HG03457 (cell line): Measurements from ENCODE around the gene CAMSAP1.

Experiments
- ATAC-seq: cut with Tn5 transposase; IDR thresholded peaks from one replicate; pipeline ENCODE4 v1.9.1; 2021; ENCODE audit warnings: moderate number of reproducible peaks; ENCODE audit not compliant: unreplicated experiment

CAMSAP1 gene

DNA sequence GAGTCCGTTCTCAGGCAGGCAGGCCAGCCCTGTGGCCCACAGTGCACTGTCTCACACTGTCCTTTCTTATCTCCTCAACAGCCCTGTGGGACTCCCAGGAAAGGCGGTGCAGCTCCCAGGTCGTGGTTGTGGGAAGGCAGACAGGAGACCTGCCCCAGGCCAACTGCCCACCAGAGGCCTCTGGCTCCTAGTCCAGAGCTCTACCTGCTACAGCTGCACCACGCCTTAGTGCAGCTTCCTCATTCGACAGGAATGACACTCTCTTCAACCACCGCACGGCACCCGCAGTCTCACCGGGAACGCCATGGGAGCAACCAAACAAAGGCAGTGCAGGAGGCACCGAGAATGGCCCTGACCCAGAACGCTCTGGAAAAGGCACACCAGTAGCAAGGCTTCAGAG lies 25.3 kb downstream of the CAMSAP1 start:
- no peak for ATAC-seq

DNA sequence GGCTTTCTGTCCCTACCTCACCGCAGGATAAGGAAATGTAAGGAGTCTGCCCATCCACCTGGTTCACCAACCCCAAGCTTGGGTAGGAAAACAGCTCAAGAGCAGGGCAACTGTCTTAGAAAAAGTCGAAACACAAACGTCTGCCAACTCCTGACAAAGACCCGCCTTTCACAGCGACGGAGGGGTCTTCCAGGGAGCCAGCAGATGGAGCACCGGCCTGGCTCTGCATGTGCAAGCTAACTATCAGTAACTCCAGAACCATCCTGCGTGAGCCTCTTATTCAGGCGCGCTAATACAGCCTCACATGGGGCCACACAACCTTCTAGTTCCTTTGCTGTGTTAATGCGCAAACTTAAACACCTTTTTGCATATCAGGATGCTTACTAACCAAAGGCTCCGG lies 26.9 kb downstream of the CAMSAP1 start:
- ATAC-seq: no peak

DNA sequence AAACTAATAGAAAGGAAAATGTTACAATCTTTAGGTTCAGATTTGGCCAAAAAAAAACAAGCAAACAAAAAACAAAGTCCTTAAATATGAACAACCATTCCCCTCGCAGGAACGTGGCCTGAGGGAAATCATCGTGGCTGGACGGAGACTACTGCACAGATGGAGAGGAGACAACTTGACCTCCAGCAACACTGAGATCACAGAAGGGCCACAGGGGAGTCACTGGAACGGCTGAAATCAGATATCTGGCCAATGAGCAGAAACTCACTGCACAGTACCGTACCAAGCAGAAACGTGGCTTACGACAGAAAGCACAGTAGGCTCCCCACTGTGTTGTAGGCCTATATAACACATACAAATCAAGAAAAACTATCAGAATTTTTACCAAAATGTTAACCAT lies 27.7 kb downstream of the CAMSAP1 start:
- ATAC-seq: no peak

DNA sequence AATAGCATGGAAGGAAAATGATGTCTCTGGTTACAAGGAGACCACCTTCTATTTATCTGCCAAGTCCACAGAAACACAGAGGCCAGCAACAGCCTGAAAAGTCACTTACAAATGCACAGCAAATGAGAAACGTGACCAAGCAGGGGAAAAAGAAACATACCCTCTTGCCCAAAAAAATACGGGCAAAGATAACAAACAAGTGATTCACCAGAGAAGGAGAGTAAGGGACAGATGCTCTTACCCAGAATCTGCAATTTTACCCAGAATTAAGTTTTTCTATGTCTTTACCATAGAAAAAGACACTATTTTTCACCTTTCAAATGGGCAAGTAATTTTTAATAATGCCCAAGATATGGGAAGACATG lies 28.1 kb downstream of the CAMSAP1 start:
- no peak for ATAC-seq

DNA sequence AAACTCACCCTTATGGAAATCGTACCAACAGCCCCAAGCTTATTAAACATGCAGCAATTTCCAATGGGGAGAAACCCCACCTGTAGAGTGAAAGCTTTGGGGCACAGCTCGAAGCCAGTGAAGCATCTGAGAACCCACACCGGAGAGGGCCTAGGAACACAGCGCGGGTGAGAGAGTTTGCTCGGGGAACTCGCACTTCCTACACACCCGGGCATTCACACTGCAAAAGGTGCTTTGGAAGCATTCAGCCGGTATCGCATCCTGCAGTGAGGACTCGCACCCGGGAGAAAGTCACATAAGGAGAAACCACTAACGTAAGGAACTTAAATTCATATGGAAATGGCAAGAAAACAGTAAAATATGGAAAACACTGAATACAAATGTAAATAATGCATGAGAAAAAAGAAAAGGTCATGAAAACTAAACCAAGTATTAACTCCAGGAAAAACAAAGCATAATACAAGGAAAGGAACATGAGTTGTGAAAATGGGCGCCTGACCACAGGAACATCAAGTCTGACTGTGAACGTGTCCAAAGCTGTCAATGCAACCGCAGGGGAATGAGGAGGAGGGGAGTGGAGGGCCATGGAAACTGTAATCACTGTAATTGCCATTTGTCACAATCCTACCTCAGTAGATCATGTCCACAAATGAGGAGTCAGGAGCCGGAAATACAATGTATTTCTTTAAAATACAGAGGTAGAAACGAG lies 28.7 kb downstream of the CAMSAP1 start:
- ATAC-seq: no peak

DNA sequence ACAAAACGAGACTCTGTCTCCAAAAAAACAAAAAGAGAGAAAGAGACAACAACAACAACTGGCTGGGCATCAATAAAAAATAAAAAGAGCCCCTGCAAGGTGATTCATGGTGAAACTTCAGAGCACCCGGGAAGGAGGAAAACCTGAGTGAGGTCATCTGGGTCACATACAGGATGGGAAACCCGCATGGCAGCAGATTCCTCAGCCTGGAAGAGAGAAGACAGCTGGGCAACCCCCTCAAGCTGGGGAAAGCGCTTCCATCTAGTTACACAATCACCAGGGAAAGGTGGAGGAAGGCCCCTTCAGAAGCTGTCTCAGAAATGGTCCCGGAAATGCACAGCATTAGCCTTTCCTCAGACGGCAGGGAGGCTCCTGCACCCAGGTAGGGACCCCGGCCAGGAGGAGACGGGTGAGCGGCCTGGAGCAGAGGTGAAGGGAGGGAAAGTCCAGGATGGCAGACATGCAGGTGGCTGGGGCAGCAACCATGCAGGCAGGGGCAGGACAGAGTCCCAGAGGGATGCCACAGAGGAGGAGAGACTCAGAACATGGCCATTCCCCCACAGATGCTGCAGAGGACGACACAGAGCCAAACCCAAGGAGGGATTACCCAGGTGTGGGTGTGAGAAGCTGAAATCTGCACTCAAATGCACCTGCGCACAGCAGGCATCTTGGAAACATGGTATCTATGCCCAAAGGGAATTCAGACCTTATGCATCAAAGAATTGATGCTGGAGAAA lies 29.4 kb downstream of the CAMSAP1 start:
- ATAC-seq: no peak

DNA sequence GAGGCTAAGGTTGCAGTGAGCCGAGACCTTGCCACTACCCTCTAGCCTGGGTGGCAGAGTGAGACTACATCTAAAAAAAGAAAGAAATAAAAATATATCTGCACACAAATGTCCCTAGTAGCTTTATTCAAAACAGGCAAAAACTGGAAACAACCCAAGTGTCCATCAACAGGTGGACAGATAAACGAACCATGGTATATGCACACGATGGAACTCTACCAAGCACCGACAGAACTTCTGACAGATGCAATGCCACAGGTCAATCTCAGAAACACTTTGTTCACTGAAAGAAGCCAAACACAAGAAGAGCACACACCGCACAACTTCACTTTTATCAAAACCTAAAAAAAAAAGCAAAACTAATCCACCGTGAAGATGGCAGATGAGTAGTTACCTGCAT lies 30.4 kb downstream of the CAMSAP1 start:
- ATAC-seq: no peak

DNA sequence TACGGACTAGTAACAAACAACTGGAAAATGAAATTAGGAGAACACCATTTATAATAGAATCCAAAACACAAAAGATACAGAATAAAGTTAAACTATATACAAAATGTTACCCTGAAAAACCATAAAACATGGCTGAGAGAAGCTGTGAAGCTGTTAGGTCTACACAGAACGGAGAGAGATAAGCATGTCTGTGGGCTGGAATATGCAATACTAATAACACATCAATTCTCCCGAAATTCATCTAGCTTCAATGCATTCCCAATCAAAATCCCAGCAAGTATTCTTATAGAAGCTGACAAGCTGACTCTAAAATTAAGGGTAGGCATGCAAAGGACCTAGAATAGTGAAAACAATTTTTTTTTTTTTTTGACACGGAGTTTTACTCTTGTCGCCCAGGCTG lies 32.5 kb downstream of the CAMSAP1 start:
- ATAC-seq: no peak

DNA sequence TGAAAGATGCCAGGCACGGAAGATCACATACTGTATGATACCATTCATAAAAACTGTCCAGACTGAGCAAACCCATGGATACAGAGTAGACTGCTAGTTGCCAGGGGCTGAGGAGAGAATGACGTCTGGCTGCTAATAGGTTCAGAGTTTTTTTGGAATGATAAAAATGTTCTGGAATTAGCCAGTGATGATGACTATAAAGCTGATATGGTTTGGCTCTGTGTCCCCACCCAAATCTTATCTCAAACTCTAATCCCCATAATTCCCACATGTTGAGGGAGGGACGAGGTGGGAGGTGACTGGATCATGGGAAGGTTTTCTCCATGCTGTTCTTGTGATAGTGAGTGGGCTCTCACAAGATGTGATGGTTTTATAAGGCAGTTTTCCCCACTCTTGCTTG lies 37.4 kb downstream of the CAMSAP1 start:
- no peak for ATAC-seq

DNA sequence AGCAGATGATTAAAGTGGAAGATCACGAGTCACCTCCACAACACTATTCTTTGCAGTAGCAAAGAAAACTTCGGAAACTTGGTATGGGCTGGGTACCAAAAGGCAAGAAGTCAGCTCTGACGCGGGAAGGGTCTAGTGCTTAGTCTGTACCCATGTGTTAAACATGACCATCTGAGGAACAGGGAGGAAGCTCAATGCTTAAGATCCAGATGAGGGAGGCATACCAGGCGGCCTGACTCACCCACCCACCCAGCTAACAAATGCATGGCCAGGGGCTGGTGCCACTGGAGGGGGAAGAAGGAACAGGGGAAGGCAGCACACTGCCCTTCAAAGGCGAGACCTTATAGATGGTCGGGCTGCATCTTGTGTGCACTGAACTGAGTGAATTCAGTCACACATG lies 41.8 kb downstream of the CAMSAP1 start:
- ATAC-seq: no peak

DNA sequence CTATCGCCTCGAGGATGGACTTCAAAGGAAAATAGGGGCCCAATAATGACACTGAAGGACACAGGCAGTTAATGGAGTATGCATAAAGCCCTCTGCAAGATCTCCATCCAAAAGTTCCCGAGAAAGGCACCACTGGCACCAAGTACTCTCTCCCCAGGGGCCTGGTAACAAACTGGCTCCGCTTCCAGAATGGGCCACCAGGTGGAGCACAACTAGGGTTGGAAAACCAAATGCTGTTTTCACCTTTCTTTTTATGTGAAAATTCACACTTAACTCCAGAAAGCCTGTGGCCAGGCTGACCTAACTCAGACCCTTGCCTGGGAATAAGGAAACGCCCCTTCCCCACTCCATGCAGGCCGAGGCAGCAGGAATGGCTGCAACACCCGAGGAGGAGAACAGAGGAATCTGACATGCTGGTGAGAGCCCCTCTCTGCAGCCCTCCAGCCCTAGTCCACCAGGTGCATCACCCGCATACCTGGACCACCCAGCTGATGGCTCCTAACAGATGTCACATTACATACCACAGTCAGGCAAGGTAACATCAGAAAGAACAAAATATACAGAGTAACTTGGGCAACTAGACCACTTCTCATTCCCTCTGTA lies 42.8 kb downstream of the CAMSAP1 start:
- no peak for ATAC-seq

DNA sequence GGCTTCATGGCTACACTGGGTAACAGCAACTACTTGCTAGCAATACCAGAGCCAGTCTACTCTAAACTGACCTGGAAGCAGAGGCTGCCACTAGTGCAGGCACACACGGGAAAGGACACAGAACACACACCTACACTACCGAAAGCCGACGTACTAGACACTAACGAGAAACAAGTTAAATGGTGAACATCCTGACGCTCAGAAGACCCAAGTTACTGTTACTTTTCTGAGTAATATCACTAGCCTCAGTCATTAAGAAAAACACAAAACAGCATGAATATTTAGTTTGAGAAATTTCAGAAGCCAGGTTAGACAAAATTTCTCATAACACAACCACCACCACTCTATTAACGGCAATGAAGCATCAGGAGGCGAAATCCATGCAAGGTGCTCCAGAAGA lies 44.5 kb downstream of the CAMSAP1 start:
- no peak for ATAC-seq

DNA sequence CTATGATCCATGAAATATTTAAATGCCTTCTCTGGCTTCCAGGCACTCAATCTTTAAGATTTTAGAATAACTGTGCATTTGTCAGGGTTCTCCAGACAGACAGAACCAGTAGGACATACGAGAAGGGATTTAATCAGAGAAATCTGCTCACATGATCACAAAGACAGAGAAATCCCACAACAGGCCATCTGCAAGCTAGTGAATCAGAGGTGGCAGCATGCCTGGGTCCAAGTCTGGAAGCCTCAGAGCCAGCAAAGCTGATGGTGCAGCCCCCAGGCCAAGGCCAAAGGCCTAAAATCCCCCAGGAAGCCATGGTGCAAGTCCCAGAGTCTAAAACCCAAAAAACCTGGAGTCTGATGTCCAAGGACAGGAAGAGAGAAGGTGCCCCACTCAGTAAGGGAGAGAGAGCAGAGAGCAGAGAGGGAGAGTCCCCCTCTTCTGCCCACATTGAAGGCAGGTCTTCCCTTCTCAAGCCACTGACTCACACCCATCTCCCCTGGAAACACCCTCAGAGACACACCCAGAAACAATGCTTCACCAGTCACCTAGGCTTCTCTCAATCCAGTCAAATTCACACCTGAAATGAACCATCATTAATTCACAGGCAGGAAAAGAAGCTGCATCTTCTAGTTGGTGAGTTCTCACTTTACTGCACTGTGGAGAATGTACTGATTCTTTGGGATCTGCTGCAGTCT lies 48.7 kb downstream of the CAMSAP1 start:
- no peak for ATAC-seq

DNA sequence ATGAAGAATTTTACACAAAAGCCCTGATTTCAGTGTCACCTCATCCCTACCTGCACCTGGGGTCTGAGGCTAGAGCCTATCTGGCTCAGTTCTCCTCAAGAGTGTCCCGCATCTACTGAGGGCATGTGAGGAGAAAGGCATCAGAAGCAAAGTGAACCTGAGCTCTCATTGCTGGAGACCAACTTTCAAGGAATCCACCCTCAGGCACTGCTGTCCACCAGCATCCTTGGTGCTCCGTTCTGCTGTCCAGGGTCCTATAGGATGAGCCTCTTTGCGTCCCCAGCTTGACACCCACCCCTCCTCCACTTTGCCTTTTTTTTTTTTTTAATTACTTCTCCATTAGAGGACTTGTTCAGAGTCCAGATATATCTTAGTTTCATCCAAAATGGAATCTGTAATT lies 49.5 kb downstream of the CAMSAP1 start:
- ATAC-seq: no peak

DNA sequence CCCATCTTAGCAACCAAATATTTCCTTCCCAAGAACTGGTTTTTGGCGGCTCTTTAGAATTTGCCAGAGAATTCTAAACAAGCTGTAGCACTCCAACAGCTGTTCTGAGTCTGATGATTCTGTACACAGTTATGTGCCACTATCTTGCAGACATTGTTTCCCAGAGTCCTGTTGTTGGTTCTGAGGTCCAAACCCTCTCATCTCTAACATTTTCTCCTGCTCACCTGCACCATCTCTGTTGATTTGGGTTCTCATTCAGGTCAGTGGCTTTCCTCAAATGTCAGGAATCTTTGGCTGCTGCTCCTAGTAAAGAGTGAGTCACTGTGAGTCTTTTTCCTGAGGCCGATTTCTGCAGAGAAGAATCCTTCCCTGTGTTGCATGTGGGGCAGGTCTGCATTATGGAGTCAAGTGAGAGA lies 50.0 kb downstream of the CAMSAP1 start:
- ATAC-seq: no peak

DNA sequence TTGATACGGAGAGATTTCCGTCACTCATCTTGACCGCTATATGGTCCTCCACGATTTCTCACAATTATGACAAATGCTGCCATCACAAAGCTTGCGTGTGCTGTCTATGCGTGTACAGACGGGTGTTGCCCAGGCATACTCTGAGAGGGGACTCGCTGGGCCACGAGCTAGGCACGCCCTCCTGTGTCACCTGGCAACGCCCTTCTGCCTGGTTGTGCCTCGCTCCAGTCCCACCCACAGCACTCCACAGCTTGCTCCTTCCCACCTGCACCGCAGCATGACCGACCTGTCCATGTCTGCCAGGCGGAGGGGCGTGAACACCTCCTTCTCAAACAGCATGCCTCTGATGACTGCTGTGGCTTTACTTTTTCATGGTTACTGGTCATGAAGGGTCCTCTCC lies 55.6 kb downstream of the CAMSAP1 start:
- no peak for ATAC-seq

DNA sequence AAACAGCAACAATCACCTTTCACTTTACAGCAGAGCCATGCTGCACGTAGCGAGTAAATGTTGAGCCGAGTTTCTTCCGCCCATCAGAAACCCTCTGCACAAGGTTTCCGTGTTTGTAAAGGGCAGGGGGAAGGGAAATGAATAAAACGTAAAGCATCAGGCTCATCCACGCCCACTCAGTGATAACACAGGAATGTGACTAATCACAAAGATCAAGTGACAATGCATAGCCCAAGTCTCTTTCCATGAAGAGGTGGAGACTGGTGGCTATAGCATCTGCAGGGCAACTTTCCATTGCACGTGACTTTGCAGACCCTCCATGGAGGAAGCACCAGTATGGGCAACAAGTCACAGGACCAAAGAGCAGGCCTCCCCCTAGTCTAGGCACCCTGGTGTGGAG lies 56.6 kb downstream of the CAMSAP1 start:
- no peak for ATAC-seq

DNA sequence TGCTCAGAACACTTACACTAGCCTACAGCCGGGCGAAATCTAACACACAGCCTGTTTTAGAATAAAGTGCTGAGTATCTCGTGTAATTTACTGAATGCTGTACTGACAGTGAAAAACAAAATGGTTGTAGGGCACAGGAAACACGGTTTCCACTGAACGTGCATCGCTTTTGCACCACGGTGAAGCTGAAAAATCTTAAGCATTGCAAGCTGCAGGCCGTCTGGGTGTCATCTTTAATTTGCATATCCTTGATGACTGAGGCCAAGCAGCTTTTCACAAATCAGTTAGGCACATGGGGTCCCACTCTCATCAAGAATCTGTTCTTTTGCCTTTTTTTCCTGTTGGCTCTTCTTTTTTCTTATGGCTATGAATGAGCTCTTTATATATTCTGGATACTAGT lies 58.2 kb downstream of the CAMSAP1 start:
- ATAC-seq: no peak

DNA sequence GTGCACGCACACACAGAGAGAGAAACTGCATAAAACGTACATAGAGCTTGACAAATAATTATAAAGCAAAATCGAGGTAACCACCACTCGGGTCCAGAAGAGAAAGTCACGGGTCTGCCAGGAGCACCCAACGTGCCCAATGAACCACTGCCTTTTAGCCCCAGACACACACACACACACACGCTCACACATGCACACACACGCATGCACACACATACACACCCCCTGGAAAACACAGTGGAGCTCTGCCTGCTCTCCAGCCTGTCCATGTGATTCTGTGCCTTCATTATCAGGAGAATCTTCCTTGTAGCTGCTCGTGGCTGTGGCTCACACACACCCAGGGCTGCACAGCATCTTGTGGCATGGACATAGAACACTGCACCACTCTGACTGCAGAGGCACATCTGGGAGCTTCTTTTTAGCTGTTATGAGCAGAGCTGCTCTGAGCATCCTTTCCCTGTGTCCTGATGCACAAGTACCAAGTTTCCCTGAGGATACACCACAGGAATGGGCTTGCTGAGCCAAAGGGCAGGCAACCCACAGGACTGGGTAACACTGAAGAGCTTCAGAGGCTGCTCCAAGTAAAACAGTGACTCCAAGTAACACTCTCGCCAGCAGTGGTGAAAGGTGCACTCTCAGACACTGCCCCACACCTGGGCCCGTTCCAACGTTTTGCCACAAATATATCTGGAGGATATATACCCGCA lies 58.9 kb downstream of the CAMSAP1 start:
- no peak for ATAC-seq

DNA sequence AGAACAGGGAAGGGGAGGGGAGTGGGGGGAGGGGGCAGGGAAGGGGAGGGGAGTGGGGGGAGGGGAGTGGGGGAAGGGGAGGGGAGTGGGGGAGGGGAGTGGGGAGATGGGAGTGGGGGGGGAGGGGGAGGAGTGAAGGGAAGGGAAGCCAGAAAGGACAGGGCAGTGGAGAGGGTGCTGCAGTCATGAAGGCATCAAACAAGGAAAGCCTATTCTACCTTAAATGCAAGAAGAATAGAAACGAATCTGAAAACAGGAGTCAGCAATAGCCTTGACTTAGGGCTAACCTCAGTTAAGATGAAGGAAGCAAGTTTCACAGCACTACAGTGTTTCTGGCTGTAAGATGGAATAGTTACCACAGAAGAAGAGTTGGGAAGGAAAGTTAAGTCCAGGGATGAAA lies 59.5 kb downstream of the CAMSAP1 start:
- ATAC-seq: no peak

DNA sequence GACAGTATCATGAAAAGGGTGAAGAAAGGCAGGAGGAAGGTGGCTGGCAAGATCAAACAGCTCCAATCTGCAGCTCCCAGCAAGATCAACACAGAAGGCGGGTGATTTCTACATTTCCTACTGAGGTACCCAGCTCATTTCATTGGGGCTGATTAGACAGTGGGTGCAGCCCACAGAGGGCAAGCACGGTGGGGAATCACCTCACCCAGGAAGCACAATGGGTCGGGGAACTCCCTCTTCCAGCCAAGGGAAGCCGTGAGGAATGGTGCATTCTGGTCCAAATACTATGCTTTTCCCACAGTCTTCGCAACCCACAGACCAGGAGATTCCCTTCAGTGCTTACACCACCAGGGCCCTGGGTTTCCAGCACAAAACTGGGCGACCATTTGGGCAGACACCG lies 66.8 kb downstream of the CAMSAP1 start:
- no peak for ATAC-seq
